Motor neuron (in vitro differentiated cells): ENCODE data around the gene TLE7. TPM values are rescaled to one million over a fixed set of nuclear protein-coding genes. Genes with fewer than 3 reads are reported as not detected.

ENCODE experiments used
- ATAC-seq, 8 experiments: fragments of 200-7000 bp; cut with Tn5 transposase; replicated peaks in 6 of 8; 2 replicates each; pipeline ENCODE4 v1.8.0; 2021; ENCODE audit warnings: mild to moderate bottlenecking in 8 of 8, moderate library complexity in 8 of 8
- H3K27ac ChIP-seq, 2 donors: fragments of 250-450 bp; sonication (Bioruptor Pico); 2 replicates each; pipeline ENCODE4 v1.9.0; 2021; ENCODE audit warnings: antibody characterized with exemption in 2 of 2, mild to moderate bottlenecking in 2 of 2, moderate library complexity in 1 of 2
- H3K4me1 ChIP-seq, 2 donors: fragments of 250-450 bp; sonication (Bioruptor Pico); replicated peaks in 1 of 2; 2 replicates each; pipeline ENCODE4 v1.6.1; 2021; ENCODE audit warnings: antibody characterized with exemption in 2 of 2, mild to moderate bottlenecking in 2 of 2, moderate library complexity in 1 of 2
- H3K4me3 ChIP-seq, 5 donors: fragments of 250-450 bp; sonication (Bioruptor Pico); 2 replicates each; pipeline ENCODE4 v1.9.0; 2021; ENCODE audit warnings: antibody characterized with exemption in 5 of 5, mild to moderate bottlenecking in 5 of 5, moderate library complexity in 4 of 5
- WGBS, 10 experiments: fragments of 450-650 bp; shearing (Covaris generic); methylation state at CpG; one replicate each; pipeline ENCODE4 v1.0.0; 2022; 5-methylcytosine and 5-hydroxymethylcytosine counted together
- in situ Hi-C, 9 experiments: fragments of 400-800 bp; cut with MboI; loops; one replicate each; pipeline ENCODE4 v1.15.0; 2021; ENCODE audit warnings: low sequenced_read_pairs in 9 of 9, low pct_unique_long_range_greater_than_20kb in 2 of 9; ENCODE audit not compliant: unreplicated experiment in 9 of 9
- total RNA-seq, 8 experiments: library from RNA; unstranded; fragments of 300-600 nt; gene quantifications; 2 replicates each; pipeline versions ENCODE4 v1.2.3 to v1.2.4, GENCODE V29; 2022

The TLE7 gene
- total RNA-seq, 8 experiments from 2014 or later: 0.19 to 0.27 TPM; not detected in 6

- peaks cover 0 to 1% of the 10 kb centered on the region in 2 donors for H3K4me1 ChIP-seq
- ATAC-seq: peak in 3 of 8 experiments; percentile 36 to 59 (median 48)
- no peak overlapping the region for H3K4me3 ChIP-seq
- WGBS, 10 experiments: 0 to 86% (median 8%) methylated on average over 1 of the region's 9 CpGs; no CpG with 5 or more reads in 6 of the 10 experiments
- in situ Hi-C loops: no loop called here
- no peak overlapping the region for H3K27ac ChIP-seq
Measured at GRCh38 chr16:71467810-71468209, 26.0 kb upstream of the TLE7 start.

DNA sequence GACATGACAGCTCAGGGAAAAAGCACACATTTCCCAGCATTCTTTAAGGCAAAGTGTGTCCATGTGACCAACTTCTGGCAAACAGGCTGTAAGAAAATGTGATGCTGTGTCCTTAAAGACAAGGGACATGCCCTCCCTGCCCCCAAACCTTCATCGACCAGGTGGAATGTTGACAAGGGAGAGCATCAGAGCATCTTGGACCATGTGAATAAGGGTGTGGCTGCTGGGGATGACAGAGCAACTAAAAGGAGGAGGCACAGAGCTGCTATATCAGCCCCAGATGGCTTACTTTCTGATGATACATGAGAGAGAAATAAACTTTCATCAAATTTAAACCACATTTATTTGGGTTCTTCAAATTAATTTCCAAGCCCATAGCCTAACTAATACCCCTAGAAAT is 22.4 kb upstream of the TLE7 start:
- Histone ChIP-seq H3K4me1 (peaks cover 8 to 15% of the 10 kb centered on the region in 2 donors), H3K27ac (no peak overlapping the region), H3K4me3 (no peak overlapping the region)
- no peak for ATAC-seq
- WGBS, 10 experiments: 0 to 60% (median 43%) methylated on average over 1 of the region's 1 CpG; no CpG with 5 or more reads in 3 of the 10 experiments
- in situ Hi-C loops: no loop called here

GRCh38 chr16:71461686-71462648 is 20.1 kb upstream of the TLE7 start, which contains the start of gene ZNF23:
ZNF23 (minus strand) TSS chr16:71462247; CDS start chr16:71456796, 5,451 bp downstream.
- 0 to 2% (median 0%) methylated on average over 1 to 30 of the region's 52 CpGs; no CpG with 5 or more reads in 4 of the 10 experiments for WGBS, 10 experiments
- Histone ChIP-seq H3K4me1 (peaks cover 8 to 15% of the 10 kb centered on the region in 2 donors), H3K4me3 (peak within 1 kb of the TSS; percentile 74 to 96 (median 94)), H3K27ac (peak within 1 kb of the TSS; percentile 80 to 87)
- ATAC-seq: peak; percentile 97 to 100 (median 99)
- in situ Hi-C loops: no loop called here

- H3K27ac ChIP-seq: no peak overlapping the region
- H3K4me1 ChIP-seq: peaks cover 8 to 15% of the 10 kb centered on the region in 2 donors
- WGBS, 10 experiments: 90 to 100% (median 100%) methylated on average over 1 of the region's 1 CpG; no CpG with 5 or more reads in 2 of the 10 experiments
- in situ Hi-C loops: no loop called here
- H3K4me3 ChIP-seq: peak overlapping the region; percentile 74 to 96 (median 94)
- no peak for ATAC-seq
Measured at GRCh38 chr16:71460941-71461340, 19.1 kb upstream of the TLE7 start.

DNA sequence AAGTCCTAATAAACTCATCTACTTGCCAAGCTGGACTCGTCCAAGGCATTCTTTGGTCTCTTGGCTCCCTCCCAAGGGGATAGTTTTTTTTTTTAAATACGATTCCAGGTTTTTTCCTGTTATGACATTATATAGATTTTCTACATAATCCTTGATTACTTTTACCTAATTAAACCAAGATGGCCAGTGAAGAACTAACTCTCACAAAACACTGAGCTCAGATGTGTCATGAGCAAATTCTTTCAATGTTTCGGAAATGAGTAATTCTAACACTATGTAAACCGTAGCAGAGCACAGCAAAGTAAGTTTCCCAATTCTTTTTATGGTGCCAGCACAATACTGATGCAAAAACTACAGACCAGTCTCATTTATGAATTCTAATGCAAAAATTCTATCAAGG is 18.4 kb upstream of the TLE7 start:
- Histone ChIP-seq H3K4me1 (peaks cover 8 to 15% of the 10 kb centered on the region in 2 donors), H3K27ac (no peak overlapping the region), H3K4me3 (no peak overlapping the region)
- ATAC-seq: peak in 1 of 8 experiments; percentile 4
- WGBS, 10 experiments: 10 to 100% (median 80%) methylated on average over 2 to 4 of the region's 4 CpGs; no CpG with 5 or more reads in 2 of the 10 experiments
- in situ Hi-C loops: no loop called here

GRCh38 chr16:71459510-71459909 is 17.7 kb upstream of the TLE7 start:
- in situ Hi-C loops: no loop called here
- Histone ChIP-seq H3K4me1 (peaks cover 8 to 15% of the 10 kb centered on the region in 2 donors), H3K27ac (no peak overlapping the region), H3K4me3 (no peak overlapping the region)
- ATAC-seq: no peak

DNA sequence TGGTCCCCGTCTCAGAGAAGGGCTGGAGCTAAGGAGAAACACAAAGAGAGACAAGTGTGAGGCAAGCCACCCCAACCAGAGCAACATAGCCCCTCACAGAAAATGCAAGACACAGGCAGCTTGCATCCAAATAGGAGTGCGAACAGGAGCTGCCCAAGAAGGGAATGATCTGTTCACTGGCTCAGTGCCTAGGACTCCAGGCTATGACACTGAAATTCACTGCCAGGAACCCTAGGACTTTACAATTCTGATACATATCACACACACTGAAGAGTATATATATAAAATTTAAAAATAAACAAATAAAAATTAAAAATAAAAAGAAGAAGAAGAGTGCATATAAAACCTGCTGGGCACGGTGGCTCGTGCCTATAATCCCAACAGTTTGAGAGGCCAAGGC is 14.9 kb upstream of the TLE7 start:
- Histone ChIP-seq H3K4me1 (peaks cover 8 to 11% of the 10 kb centered on the region in 2 donors), H3K27ac (no peak overlapping the region), H3K4me3 (no peak overlapping the region)
- no peak for ATAC-seq
- 67 to 100% (median 93%) methylated on average over 1 to 4 of the region's 4 CpGs; no CpG with 5 or more reads in 1 of the 10 experiments for WGBS, 10 experiments
- in situ Hi-C loops: no loop called here

DNA sequence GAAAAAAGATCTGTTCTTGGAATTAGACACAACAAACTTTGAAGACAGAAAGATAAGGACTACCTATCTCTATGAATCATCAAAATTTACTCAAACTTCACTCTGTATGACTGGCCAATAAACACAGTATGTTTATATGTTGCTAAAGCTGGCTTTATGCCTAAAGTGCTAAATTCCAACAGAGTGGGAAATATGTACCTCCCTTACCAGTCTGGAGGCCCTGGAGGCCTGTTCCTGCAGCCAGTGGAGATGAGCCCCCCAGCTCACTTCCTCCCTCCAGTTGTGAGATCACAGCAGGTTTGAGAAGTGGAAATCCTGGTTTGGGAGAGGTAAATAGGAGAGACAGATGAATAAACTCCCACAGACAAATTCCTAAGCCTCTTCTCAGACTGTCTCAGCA is 11.2 kb upstream of the TLE7 start:
- no peaks in the 10 kb centered on the region for H3K4me1 ChIP-seq
- in situ Hi-C loops: no loop called here
- H3K27ac ChIP-seq: no peak overlapping the region
- ATAC-seq: no peak
- no peak overlapping the region for H3K4me3 ChIP-seq

DNA sequence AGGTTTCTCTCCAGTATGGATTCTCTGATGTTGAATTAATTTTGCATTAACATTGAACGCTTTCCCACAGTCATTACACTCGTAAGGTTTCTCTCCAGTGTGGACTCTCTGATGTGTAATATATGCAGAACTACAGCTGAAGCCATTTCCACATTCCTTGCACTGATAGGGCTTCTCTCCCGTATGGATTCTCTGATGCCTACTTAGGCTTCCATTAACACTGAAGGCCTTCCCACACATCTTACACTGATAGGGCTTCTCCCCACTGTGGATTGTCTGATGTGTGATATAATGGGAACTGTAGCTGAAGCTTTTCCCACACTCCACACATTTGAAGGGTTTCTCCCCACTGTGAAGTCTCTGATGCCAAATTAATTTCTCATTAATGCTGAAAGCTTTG is 7.2 kb upstream of the TLE7 start:
- H3K27ac ChIP-seq: no peak overlapping the region
- H3K4me1 ChIP-seq: no peaks in the 10 kb centered on the region
- in situ Hi-C loops: loop anchor here in 1 of 9 experiments (25.0 kb wide), 1 partner anchor 163 kb away; no protein-coding TSS in a partner anchor
- H3K4me3 ChIP-seq: no peak overlapping the region
- 90 to 100% (median 96%) methylated on average over 1 to 3 of the region's 3 CpGs; no CpG with 5 or more reads in 4 of the 10 experiments for WGBS, 10 experiments
- ATAC-seq: no peak

DNA sequence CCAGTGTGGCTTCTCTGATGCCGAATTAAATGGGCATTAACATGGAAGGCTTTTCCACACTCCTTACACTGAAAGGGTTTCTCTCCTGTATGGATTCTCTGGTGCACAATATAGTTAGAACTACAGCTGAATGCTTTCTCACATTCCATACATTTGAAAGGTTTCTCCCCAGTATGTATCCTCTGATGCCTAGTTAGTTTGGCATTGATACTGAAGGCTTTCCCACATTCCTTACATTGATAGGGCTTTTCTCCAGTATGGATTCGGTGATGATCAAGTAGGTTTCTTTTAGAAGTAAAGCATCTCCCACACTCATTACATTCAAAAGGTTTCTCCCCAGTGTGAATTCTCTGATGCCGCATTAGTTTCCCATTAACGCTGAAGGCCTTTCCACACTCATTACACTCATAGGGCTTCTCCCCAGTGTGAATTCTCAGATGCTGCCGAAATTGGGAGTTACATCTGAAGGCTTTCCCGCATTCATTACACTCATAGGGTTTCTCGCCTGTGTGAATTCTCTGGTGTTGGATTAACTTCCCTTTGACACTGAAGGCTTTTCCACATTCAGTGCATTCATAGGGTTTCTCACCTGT is 6.5 kb upstream of the TLE7 start:
- ATAC-seq: no peak
- in situ Hi-C loops: loop anchor here in 1 of 9 experiments (25.0 kb wide), 1 partner anchor 164 kb away; no protein-coding TSS in a partner anchor
- no peaks in the 10 kb centered on the region for H3K4me1 ChIP-seq
- no peak overlapping the region for H3K4me3 ChIP-seq
- 92 to 100% (median 97%) methylated on average over 1 to 7 of the region's 7 CpGs; no CpG with 5 or more reads in 2 of the 10 experiments for WGBS, 10 experiments
- no peak overlapping the region for H3K27ac ChIP-seq

- no peak overlapping the region for H3K4me3 ChIP-seq
- 60 to 100% (median 86%) methylated on average over 1 to 3 of the region's 6 CpGs; no CpG with 5 or more reads in 5 of the 10 experiments for WGBS, 10 experiments
- no peaks in the 10 kb centered on the region for H3K4me1 ChIP-seq
- in situ Hi-C loops: loop anchor here in 1 of 9 experiments (25.0 kb wide), 1 partner anchor 169 kb away; no protein-coding TSS in a partner anchor
- no peak overlapping the region for H3K27ac ChIP-seq
- no peak for ATAC-seq
Measured at GRCh38 chr16:71443714-71444113, 1.9 kb upstream of the TLE7 start.

- no peak for ATAC-seq
- 30 to 90% (median 60%) methylated on average over 2 to 7 of the region's 71 CpGs; no CpG with 5 or more reads in 7 of the 10 experiments for WGBS, 10 experiments
- H3K4me1 ChIP-seq: no peaks in the 10 kb centered on the region
- H3K27ac ChIP-seq: no peak overlapping the region
- H3K4me3 ChIP-seq: no peak overlapping the region
- in situ Hi-C loops: loop anchor here in 1 of 9 experiments (25.0 kb wide), 1 partner anchor 171 kb away; no protein-coding TSS in a partner anchor
Measured at GRCh38 chr16:71441348-71442050, 355 bp downstream of the TLE7 start.
